Activated naive CD8-positive, alpha-beta T cell treated with anti-CD3 and anti-CD28 coated beads, Interleukin-2, amount 10 ng/mL, durations not matched to agents 7 days and 5 days (primary cell): ENCODE data around the gene PDZRN3. TPM values are rescaled to one million over a fixed set of nuclear protein-coding genes. Genes with fewer than 3 reads are reported as not detected.

Experiments
- ATAC-seq: fragments of 150-1000 bp; cut with Tn5 transposase; one replicate; pipeline ENCODE4 v1.10.0; 2021; ENCODE audit warnings: low read depth, moderate library complexity
- POLR2A ChIA-PET: fragments of 350-600 bp; sonication (Branson Sonifier 250); formaldehyde crosslinking; loops from one replicate; lab custom pipeline; 2021; ENCODE audit warnings: antibody characterized with exemption; lab: Charles Lee
- DNase-seq: peaks from one replicate; pipeline ENCODE4 v3.0.0; 2021
- H3K27ac Mint-ChIP-seq: one replicate; pipeline ENCODE4 v1.8.0; 2022; ENCODE audit warnings: mild to moderate bottlenecking, mixed read lengths
- H3K27me3 Mint-ChIP-seq: one replicate; pipeline ENCODE4 v1.8.0; 2022; ENCODE audit warnings: mild to moderate bottlenecking, moderate library complexity, mixed read lengths
- H3K36me3 Mint-ChIP-seq: one replicate; pipeline ENCODE4 v1.8.0; 2021; ENCODE audit warnings: mild to moderate bottlenecking, mixed read lengths
- H3K4me1 Mint-ChIP-seq: one replicate; pipeline ENCODE4 v1.8.0; 2021; ENCODE audit warnings: mixed read lengths
- H3K4me3 Mint-ChIP-seq: one replicate; pipeline ENCODE4 v1.8.0; 2022; ENCODE audit warnings: mild to moderate bottlenecking, moderate library complexity, mixed read lengths
- H3K9me3 Mint-ChIP-seq: one replicate; pipeline ENCODE4 v1.8.0; 2021; ENCODE audit warnings: mixed read lengths
- total RNA-seq, 2 experiments: library from RNA; stranded (reverse); gene quantifications; one replicate each; pipeline ENCODE4 v1.2.3, GENCODE V29; 2021

Gene PDZRN3
- total RNA-seq, 2 experiments from 2014 or later, result not detected

DNA sequence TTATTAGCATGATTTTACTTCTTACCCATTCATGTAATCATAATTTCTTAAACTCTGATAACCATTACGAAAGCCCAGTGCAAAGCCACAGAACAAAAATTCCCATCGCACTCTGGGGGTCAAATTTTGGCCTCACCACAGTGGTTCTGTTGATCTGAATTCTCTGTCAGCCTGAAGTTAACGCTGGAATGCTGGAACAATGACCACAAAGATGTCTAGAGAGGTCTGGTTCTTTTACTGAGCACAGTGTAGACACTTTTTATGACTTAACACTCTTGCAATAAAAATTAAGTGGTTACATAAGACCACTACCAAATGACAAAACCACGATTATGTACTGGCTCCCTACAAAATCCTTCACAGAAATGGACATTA, 94.7 kb downstream of the PDZRN3 start:
- no peak for ATAC-seq
- POLR2A ChIA-PET, result no interaction called here
- H3K4me3 Mint-ChIP-seq, result no peak overlapping the region
- no peaks in the 10 kb centered on the region for H3K27me3 Mint-ChIP-seq
- no peaks in the 10 kb centered on the region for H3K36me3 Mint-ChIP-seq
- DNase-seq, result no peak
- H3K27ac Mint-ChIP-seq, result no peak overlapping the region
- no peaks in the 10 kb centered on the region for H3K4me1 Mint-ChIP-seq
- H3K9me3 Mint-ChIP-seq, result no peaks in the 10 kb centered on the region

DNA sequence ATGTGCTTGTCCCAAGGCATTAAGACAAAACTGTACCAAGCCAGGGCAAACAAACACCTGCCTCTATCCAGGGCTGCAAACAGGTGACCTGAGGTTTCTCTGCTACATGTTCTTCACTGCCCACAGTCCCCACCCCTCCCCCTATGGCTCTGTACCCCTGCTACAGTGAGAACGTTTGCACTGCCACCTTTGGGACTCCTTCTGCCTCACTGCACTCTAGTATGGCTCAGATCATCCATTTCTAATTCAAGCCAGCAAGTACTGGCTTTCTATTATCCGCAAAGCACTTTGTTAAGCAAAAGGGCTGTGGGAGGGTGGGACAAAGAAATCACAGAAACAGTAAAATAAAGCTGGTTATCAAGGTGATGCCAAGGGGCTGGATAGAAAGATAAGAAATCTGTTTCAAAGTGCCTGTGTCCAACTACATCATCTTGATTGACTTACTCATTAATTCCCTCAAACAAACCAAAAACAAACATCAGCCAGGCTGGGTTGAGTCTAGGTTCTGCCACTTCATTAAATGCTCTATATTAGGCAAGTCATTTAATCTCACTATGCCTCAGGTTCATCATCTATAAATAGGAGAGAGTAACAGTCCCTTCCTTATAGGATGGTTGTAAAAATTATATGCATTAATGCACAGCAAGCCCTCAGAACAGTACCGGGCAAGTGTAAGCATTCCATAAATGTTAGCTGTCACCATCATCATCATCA, 95.3 kb downstream of the PDZRN3 start:
- no peaks in the 10 kb centered on the region for H3K36me3 Mint-ChIP-seq
- H3K9me3 Mint-ChIP-seq, result no peaks in the 10 kb centered on the region
- ATAC-seq (no peak), DNase-seq (no peak)
- no peaks in the 10 kb centered on the region for H3K27me3 Mint-ChIP-seq
- POLR2A ChIA-PET, result no interaction called here
- H3K4me3 Mint-ChIP-seq, result no peak overlapping the region
- H3K27ac Mint-ChIP-seq, result no peak overlapping the region
- H3K4me1 Mint-ChIP-seq, result no peaks in the 10 kb centered on the region

DNA sequence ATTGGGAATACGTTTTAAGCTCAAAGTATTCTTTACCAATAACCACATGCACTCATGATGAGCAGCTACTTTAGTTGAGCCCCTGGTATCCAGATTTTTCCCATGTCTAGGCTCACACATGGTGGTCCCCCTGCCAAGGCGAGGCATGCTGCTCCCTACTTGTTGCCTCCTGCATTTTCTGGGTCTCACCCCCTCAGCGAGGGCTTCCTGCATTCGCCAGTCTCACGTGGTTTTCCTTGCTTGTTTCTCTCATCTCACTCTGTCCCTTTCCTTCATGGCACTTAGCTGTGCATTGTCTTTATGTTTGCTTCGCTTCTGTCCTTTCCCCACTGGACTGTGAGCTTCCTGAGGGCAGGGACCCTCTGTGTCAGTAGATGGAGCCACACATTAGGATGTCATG, 99.2 kb downstream of the PDZRN3 start:
- H3K27ac Mint-ChIP-seq, result no peak overlapping the region
- DNase-seq (no peak), ATAC-seq (no peak)
- H3K27me3 Mint-ChIP-seq, result no peaks in the 10 kb centered on the region
- POLR2A ChIA-PET, result no interaction called here
- H3K4me1 Mint-ChIP-seq, result no peaks in the 10 kb centered on the region
- H3K36me3 Mint-ChIP-seq, result no peaks in the 10 kb centered on the region
- no peak overlapping the region for H3K4me3 Mint-ChIP-seq
- H3K9me3 Mint-ChIP-seq, result no peaks in the 10 kb centered on the region

DNA sequence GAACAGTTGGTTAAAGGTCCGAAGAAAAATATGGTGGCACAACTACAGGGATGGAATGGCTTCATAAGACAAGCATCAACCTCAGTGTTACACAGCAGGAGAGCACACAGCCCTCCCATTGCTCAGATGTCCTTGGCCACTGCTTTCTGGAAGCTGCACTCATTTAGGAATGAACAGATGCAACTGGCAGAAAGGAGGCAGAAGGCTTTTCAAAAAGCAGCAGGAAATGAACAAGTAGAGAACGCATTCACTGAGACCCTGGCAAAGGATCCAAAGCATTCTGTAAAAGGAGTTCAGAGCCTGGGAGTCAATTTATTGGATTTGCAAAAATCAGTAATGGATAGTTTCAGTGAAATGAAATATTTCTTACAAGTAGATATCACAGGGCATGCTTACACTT, 101.1 kb downstream of the PDZRN3 start:
- POLR2A ChIA-PET, result no interaction called here
- ATAC-seq (no peak), DNase-seq (no peak)
- Mint-ChIP-seq H3K4me3 (no peak overlapping the region), H3K27me3 (no peaks in the 10 kb centered on the region), H3K9me3 (no peaks in the 10 kb centered on the region), H3K27ac (no peak overlapping the region), H3K4me1 (no peaks in the 10 kb centered on the region), H3K36me3 (no peaks in the 10 kb centered on the region)

DNA sequence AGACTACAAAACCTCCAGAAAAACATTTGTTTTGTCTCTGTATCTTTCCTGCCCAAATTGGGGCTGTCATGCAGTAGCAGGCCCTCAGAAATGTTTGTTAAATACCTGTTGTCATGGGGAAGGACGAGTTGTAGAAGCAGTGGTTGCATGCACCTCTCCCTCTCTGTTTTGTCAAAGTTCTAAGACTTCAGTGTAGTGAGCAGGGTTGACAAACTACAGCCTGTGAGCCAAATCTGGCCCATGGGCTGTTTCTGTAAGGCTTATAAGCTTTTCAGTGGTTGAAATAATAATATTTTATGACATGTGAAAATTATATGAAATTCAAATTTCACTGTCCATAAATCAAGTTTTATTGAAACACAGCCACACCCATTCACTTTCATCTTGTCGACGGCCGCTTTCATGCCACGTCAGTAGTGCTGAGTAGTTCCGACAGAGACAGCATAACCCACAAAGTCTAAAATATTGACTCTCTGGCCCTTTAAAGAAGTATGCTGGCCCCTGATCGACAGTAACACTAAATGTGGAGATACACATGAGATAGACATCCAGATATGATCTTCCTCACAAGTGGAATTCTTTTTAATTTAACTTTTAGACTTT, 102.9 kb downstream of the PDZRN3 start:
- Mint-ChIP-seq H3K4me1 (no peaks in the 10 kb centered on the region), H3K4me3 (no peak overlapping the region), H3K27ac (no peak overlapping the region), H3K27me3 (no peaks in the 10 kb centered on the region), H3K9me3 (no peaks in the 10 kb centered on the region), H3K36me3 (no peaks in the 10 kb centered on the region)
- ATAC-seq (no peak), DNase-seq (no peak)
- POLR2A ChIA-PET, result no interaction called here

DNA sequence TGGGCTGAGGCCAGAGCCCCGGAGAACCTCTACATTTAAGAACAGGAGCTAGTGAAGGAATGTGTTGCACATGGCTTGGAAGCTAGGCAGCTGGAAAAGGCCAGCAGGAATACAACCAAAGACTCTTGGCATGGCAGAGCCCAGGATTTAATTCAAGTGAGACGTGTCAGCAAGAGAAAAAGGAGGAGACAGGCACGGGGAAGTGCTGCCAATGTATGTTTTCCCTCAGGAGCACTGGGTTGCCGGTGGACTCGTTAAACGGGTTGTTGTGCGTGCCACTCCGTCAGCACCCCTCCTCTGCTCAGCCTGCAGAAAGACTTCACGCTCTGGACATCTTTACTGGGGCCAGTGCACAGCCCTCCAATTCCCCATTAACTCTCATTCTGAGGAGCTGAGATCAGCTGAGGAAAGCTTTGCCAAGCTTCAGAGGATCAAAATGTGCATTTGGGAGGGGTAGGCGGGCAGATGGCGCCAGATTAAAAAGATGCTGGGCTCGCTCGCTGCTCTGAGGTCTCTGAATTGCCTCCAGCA, 103.7 kb downstream of the PDZRN3 start:
- POLR2A ChIA-PET, result no interaction called here
- H3K4me1 Mint-ChIP-seq, result no peaks in the 10 kb centered on the region
- DNase-seq (no peak), ATAC-seq (no peak)
- H3K9me3 Mint-ChIP-seq, result no peaks in the 10 kb centered on the region
- no peak overlapping the region for H3K4me3 Mint-ChIP-seq
- no peaks in the 10 kb centered on the region for H3K36me3 Mint-ChIP-seq
- H3K27ac Mint-ChIP-seq, result no peak overlapping the region
- no peaks in the 10 kb centered on the region for H3K27me3 Mint-ChIP-seq

DNA sequence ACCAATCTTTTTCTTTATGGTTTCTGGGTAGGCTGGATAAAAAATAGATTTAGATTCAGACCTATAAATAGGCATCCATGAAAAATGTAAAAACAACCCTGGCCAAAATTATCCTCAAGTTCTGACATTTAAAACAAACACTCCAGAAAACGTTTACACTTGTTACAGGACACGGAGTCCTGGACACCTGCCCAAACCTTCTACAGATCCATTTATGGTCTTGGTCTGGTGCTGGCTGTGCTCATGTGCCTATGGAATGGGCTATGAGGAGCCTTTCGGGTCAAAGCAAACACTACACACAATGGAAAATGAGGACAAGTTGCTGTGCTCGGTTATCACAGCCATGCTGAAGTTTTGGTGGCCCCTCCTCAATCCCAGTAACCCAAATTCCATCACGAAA, 108.1 kb downstream of the PDZRN3 start:
- H3K27ac Mint-ChIP-seq, result no peak overlapping the region
- POLR2A ChIA-PET, result no interaction called here
- DNase-seq, result no peak
- ATAC-seq, result no peak
- H3K27me3 Mint-ChIP-seq, result no peaks in the 10 kb centered on the region
- H3K4me3 Mint-ChIP-seq, result no peak overlapping the region
- no peaks in the 10 kb centered on the region for H3K4me1 Mint-ChIP-seq
- no peaks in the 10 kb centered on the region for H3K9me3 Mint-ChIP-seq
- no peaks in the 10 kb centered on the region for H3K36me3 Mint-ChIP-seq

DNA sequence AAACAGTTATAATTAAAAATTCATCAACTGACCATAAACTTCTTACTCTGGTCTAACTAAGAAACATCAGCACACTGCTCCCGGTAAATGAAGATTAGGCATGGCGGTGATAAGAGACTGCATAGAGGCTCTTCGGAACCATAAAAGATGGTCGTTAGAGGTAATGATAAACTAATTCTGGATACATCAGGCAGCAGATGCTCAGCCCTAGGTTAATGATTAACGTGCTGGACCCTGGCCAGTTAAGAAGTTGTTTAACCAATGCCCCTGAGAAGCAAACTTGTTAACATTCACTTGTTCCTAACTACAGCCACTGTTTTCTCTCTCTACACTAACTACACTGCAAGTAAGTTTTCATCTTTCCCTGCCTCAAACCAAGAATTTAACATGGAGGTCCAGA, 111.5 kb downstream of the PDZRN3 start:
- DNase-seq (no peak), ATAC-seq (no peak)
- Mint-ChIP-seq H3K36me3 (no peaks in the 10 kb centered on the region), H3K4me3 (no peak overlapping the region), H3K27me3 (peaks cover under 1% of the 10 kb centered on the region), H3K27ac (no peak overlapping the region), H3K9me3 (no peaks in the 10 kb centered on the region), H3K4me1 (no peaks in the 10 kb centered on the region)
- POLR2A ChIA-PET, result no interaction called here

DNA sequence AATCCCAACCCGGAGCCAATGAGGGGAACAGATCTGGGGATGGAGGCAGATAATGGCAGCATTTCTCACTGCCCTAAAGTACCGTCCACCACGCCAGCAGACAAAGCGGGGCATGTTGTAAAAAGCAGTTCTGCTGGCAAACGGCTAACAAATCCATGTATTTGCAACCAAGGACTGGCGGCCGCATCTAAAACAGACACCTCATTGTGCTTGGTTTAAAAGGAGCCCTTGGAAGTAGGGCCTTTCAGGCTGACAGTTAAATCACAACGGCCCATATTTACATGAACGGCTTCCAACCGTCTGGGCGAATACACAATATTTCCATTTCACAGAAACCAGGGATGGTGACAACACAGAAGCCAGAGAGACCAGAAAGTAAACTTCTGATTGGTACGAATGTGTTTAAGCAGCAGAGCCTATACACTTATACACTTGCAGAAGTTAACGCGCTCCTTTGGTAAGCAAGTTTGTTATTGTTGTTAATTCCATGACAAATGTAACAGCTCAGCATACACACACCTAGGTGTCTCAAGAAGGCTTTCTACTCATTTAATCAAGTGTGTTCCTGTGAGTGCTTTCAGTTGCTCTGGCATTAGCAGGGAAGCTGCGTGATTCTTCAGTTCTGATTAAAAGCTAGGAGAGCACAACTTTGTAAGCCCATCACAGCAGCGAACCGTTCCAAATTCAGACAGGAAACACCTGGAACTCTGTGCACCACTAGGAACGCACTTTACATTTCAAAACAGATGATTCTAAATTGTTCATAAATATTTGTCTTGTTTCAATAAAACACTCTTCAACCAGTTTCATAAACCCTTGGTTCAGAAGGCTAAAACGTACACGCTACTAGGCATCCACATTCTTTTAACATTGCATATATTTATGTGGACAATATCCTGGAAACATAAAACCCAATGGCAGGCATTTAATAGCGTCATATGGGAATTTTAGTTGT, 112.9 kb downstream of the PDZRN3 start:
- H3K4me3 Mint-ChIP-seq, result no peak overlapping the region

DNA sequence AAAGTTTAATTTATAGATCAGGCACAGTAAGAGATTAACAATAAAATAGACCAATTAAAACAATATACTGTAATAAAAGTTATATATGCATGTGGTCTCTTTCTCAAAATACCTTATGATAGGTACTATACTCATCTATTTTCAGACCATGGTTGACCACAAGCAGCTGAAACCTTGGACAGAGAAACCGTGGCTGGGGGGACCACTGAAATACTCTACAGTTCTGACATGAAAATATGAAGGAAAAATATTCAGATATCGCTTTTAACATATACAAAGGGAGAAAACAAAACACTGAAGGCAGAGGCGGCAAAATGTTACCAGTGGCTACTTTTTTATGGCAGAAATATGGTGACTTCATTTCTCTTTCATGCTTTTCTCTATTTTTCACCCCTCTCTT, 114.0 kb downstream of the PDZRN3 start:
- no peak overlapping the region for H3K4me3 Mint-ChIP-seq
- no peaks in the 10 kb centered on the region for H3K36me3 Mint-ChIP-seq
- H3K9me3 Mint-ChIP-seq, result no peaks in the 10 kb centered on the region
- ATAC-seq, result no peak
- DNase-seq, result no peak
- no peak overlapping the region for H3K27ac Mint-ChIP-seq
- peaks cover 6% of the 10 kb centered on the region for H3K27me3 Mint-ChIP-seq
- H3K4me1 Mint-ChIP-seq, result no peaks in the 10 kb centered on the region
- POLR2A ChIA-PET, result no interaction called here

More for the DNA sequence above, 112.9 kb downstream of the PDZRN3 start:
- ATAC-seq (no peak), DNase-seq (no peak)
- H3K27ac Mint-ChIP-seq, result no peak overlapping the region
- no peaks in the 10 kb centered on the region for H3K4me1 Mint-ChIP-seq
- POLR2A ChIA-PET, result no interaction called here
- H3K27me3 Mint-ChIP-seq, result peaks cover 3% of the 10 kb centered on the region
- no peaks in the 10 kb centered on the region for H3K36me3 Mint-ChIP-seq
- H3K9me3 Mint-ChIP-seq, result no peaks in the 10 kb centered on the region

DNA sequence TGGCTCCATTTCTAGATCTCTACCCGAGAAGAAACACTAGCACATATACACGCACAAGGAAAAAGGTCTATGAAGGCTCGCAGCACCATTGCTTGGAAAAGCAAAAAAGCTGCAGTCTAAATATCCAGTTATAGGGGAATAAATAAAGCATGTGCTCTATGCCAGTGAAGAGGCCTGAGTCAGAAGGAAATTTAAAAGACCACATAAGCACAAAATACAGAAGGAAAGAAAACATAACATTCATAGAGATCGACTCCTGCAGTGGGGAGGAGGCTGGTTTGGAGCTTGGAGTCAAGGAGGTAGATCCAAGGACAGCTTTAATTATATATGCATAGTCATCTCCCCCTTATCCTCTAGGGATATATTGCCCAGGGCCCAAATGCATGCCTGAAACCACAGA, 114.4 kb downstream of the PDZRN3 start:
- ATAC-seq, result no peak

DNA sequence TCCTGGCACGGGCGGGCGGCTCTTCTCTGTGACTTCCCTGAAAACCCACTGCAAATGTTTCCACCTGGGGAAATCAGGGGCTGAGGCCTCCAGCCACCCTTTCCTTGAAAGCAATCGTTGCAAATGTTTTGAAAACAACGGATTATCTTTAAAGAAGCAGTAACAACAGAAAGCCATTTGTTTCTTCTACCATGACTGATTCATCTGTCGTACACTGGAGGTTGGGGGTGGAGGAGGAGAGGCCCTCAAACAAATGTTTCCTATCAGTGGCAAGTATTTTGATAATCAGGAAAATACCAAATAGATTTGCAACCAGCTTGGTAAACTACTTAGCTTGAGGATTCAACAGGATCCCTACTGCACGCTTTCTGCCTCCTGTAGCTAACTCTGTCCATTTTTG, 114.9 kb downstream of the PDZRN3 start:
- DNase-seq (no peak), ATAC-seq (no peak)
- no peak overlapping the region for H3K4me3 Mint-ChIP-seq
- POLR2A ChIA-PET, result no interaction called here
- H3K27me3 Mint-ChIP-seq, result peaks cover 6% of the 10 kb centered on the region
- no peaks in the 10 kb centered on the region for H3K4me1 Mint-ChIP-seq
- no peaks in the 10 kb centered on the region for H3K36me3 Mint-ChIP-seq
- peak overlapping the region; percentile 33 for H3K27ac Mint-ChIP-seq
- H3K9me3 Mint-ChIP-seq, result no peaks in the 10 kb centered on the region

More for the DNA sequence above, 114.4 kb downstream of the PDZRN3 start:
- Mint-ChIP-seq H3K9me3 (no peaks in the 10 kb centered on the region), H3K4me3 (no peak overlapping the region), H3K36me3 (no peaks in the 10 kb centered on the region), H3K4me1 (no peaks in the 10 kb centered on the region), H3K27me3 (peaks cover 6% of the 10 kb centered on the region), H3K27ac (no peak overlapping the region)
- POLR2A ChIA-PET, result no interaction called here
- DNase-seq, result no peak

DNA sequence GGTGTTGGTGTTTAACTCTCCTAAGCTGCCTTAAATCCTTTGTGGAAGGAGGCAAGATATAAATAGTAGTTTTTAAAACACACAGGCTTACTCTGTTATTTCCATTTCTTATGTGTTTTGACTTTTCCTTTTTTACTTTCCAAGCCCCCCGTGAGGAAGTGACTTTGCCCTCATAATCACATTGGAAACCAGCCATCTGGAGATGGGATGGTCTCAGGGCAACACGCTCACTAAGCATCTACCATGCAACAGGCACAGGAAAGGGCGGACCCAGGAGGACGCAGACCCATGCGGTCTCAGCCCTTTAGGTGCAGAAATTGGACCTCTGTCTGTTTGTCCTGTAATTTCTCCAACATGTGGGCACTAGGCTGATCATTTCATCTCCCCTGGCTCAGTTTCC, 115.7 kb downstream of the PDZRN3 start:
- Mint-ChIP-seq H3K9me3 (no peaks in the 10 kb centered on the region), H3K36me3 (no peaks in the 10 kb centered on the region), H3K27me3 (peaks cover 6% of the 10 kb centered on the region), H3K4me3 (no peak overlapping the region), H3K4me1 (no peaks in the 10 kb centered on the region), H3K27ac (no peak overlapping the region)
- POLR2A ChIA-PET, result no interaction called here
- ATAC-seq (no peak), DNase-seq (no peak)
